ENCODE data around the gene SAMHD1.
"Not testable (repeated sequence)": the region's sequence is repeated elsewhere in the genome, so short reads cannot be mapped to it uniquely, and the experiment has no call there.

SAMHD1 gene

GRCh38 chr20:36845288-36845971 is 106.1 kb downstream of the SAMHD1 start:
- DNase-seq (ENCODE audit: insufficient read length) (no peak), FAIRE-seq (no peak)
- TF ChIP-seq POLR2AphosphoS5 (IDR thresholded peaks at IDR 0.05; ENCODE audit: low read depth, low read length) = no peak
- TF ChIP-seq TAF1 (IDR thresholded peaks at IDR 0.05; ENCODE audit: borderline replicate concordance, low read depth, low read length) = no peak
- no peak for TF ChIP-seq POLR2A (IDR thresholded peaks at IDR 0.05; ENCODE audit: low read depth, low read length)

DNA sequence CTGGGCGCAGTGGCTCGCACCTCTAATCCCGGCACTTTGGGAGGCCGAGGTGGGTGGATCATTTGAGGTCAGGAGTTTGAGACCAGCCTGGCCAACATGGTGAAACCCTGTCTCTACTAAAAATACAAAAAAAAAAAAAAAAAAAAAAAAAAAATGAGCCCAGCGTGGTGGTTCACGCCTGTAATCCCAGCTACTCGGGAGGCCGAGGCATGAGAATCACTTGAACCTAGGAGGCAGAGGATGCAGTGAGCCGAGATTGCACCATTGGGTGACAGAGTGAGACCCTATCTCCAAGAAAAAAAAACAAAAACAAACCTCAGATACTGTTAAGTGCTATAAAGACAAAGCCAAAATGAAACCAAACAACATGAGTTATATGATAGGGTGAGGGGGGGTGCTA is 110.5 kb downstream of the SAMHD1 start:
- not testable (repeated sequence) for FAIRE-seq; DNase-seq (ENCODE audit: insufficient read length)

Measured in GM12892 (cell line).